ENCODE results near the gene TUBGCP3. TPM values are rescaled to one million over a fixed set of nuclear protein-coding genes. Genes with fewer than 3 reads are reported as not detected.

TUBGCP3 gene
- total and polyA plus RNA-seq, 9 of the 15 experiments (the other 6 are each of a cell fraction or from before 2014, with no cell fraction given) = 3.0 to 24.8 (median 15.2) TPM

DNA sequence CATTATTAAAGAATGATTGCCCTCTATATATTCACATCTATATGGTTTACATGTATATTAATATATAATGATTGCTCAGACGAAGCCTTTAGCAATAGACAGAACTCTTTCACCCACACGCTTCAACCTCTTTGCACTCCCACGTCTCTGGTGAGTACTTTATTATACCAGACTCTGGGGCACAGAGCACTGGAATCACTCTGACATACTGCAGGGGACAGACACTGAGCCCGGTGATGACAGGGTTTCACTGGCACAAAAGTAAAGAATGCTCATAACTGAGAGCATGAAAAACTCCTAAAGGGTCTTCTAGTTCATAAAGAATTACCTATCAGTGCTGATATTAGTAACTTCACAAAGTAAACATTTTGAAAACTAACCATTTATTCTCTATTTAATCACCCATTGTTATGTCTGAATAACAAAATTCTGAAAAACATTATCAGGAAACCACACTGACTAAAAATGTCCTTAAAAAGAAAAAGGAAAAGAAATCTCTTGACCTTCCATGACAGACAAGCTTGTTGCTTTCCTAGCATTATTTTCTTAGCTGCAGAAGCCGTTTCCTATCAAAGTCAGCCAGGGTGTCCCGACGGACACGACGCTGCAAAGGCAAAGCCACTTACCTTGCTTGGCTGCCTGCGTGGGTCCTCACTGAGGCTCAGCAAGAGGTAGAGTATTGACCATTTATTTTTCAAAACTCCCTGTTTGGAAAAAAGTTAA is 29.1 kb downstream of the TUBGCP3 start:
- intact Hi-C loops (cut with micrococcal nuclease) = no loop called here
- H3K4me3 ChIP-seq = no peak overlapping the region
- H3K9me1 ChIP-seq (ENCODE audit: control insufficient read depth, insufficient read depth, low read length) = no peaks in the 10 kb centered on the region
- FAIRE-seq = no peak
- H3K4me1 ChIP-seq (replicated peaks in 1 of 2; ENCODE audit: control insufficient read depth in 2 of 2, insufficient read depth in 2 of 2, low read length in 2 of 2) = no peaks in the 10 kb centered on the region
- CTCF ChIA-PET (ENCODE audit: low intra/inter-chr PET ratio) = no interaction called here
- POLR2A ChIA-PET = no interaction called here
- in situ Hi-C loops (cut with MboI) = no loop called here
- H4K20me1 ChIP-seq (replicated peaks; ENCODE audit: control insufficient read depth, insufficient read depth, low read length) = peaks cover 3% of the 10 kb centered on the region
- DNase-seq (ENCODE audit: extremely low read depth in 1 of 4, low spot score in 3 of 4) = no peak
- no peak overlapping the region for H3K4me2 ChIP-seq (ENCODE audit: insufficient read depth, low read length)
- TF ChIP-seq, protein P1, sequence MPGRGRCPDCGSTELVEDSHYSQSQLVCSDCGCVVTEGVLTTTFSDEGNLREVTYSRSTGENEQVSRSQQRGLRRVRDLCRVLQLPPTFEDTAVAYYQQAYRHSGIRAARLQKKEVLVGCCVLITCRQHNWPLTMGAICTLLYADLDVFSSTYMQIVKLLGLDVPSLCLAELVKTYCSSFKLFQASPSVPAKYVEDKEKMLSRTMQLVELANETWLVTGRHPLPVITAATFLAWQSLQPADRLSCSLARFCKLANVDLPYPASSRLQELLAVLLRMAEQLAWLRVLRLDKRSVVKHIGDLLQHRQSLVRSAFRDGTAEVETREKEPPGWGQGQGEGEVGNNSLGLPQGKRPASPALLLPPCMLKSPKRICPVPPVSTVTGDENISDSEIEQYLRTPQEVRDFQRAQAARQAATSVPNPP (IDR thresholded peaks at IDR 0.05; ENCODE audit: borderline replicate concordance, insufficient read depth, insufficient read length) = no peak
- TF ChIP-seq JUNB (CRISPR knock-in tag; conservative IDR thresholded peaks at IDR 0.05) (no peak), ZNF707 (CRISPR knock-in tag; conservative IDR thresholded peaks at IDR 0.05) (no peak), E2F5 (CRISPR knock-in tag; IDR thresholded peaks at IDR 0.05) (no peak), CHD4 (IDR thresholded peaks at IDR 0.05; ENCODE audit: insufficient read depth, insufficient replicate concordance, low read depth, low read length, poor library complexity, severe bottlenecking) (no peak), KLF16 (IDR thresholded peaks at IDR 0.05) (no peak)
- no peak for ATAC-seq
- H3K27me3 ChIP-seq (ENCODE audit: control insufficient read depth in 2 of 2, insufficient read depth in 2 of 2, low read length in 2 of 2) = no peaks in the 10 kb centered on the region
- peaks cover 66% of the 10 kb centered on the region; the same call in 1 of the 3 replicates for H3K36me3 ChIP-seq (ENCODE audit: control insufficient read depth, insufficient read depth, low read length)
- H3K79me2 ChIP-seq (ENCODE audit: control insufficient read depth, insufficient read depth, low read length) = peaks cover 16% of the 10 kb centered on the region; the same call in 2 of the 3 replicates
- H2AFZ ChIP-seq (ENCODE audit: low read depth, low read length) = no peak overlapping the region
- 91% methylated on average over 10 of the region's 10 CpGs for WGBS (ENCODE audit: insufficient coverage, low coverage, missing lambda C conversion rate)
- no peak overlapping the region for H3K27ac ChIP-seq (ENCODE audit: extremely low read depth, low read depth, low read length)
- BruUV-seq (replicated peaks) = no TSS peak
- no peak overlapping the region for H3K9ac ChIP-seq (ENCODE audit: insufficient read depth in 1 of 2, low read depth in 2 of 2, low read length in 2 of 2)
- H3K9me3 ChIP-seq (replicated peaks; ENCODE audit: control insufficient read depth, insufficient read depth, low read depth, low read length) = no peaks in the 10 kb centered on the region
